DMS53 treated with DMSO at 0.1 percent for 48 hours (cell line): Measurements from ENCODE around the gene NCAPG.

ENCODE experiments used
- DNase-seq: peaks from one replicate; lab custom pipeline; 2025; ENCODE audit not compliant: unreplicated experiment; lab: John Stamatoyannopoulos, UW

The NCAPG gene

GRCh38 chr4:17810260-17811077 is at the start of gene NCAPG, which contains the start of gene DCAF16:
Gene NCAPG (plus strand): TSS chr4:17810979. CDS start chr4:17811078, 99 bp downstream.
Gene DCAF16 (minus strand): TSS chr4:17810757. CDS start chr4:17804141, 6,616 bp downstream.
- DNase-seq = peak; percentile 99

- DNase-seq = no peak
Observed at GRCh38 chr4:17761062-17761461, 49.7 kb upstream of the NCAPG start.

- DNase-seq = peak; percentile 8
Observed at GRCh38 chr4:17762726-17763125, 48.1 kb upstream of the NCAPG start.

- no peak for DNase-seq
Observed at GRCh38 chr4:17763416-17763815, 47.4 kb upstream of the NCAPG start.

- no peak for DNase-seq
Observed at GRCh38 chr4:17763931-17764330, 46.8 kb upstream of the NCAPG start.

- DNase-seq = no peak
Observed at GRCh38 chr4:17765514-17766286, 45.1 kb upstream of the NCAPG start.

GRCh38 chr4:17766826-17767458 is 43.8 kb upstream of the NCAPG start:
- no peak for DNase-seq

GRCh38 chr4:17769406-17770174 is 41.2 kb upstream of the NCAPG start:
- no peak for DNase-seq

GRCh38 chr4:17770845-17771244 is 39.9 kb upstream of the NCAPG start:
- no peak for DNase-seq

- peak; percentile 63 for DNase-seq
Observed at GRCh38 chr4:17771284-17771908, 39.4 kb upstream of the NCAPG start.

- no peak for DNase-seq
Observed at GRCh38 chr4:17773135-17773698, 37.6 kb upstream of the NCAPG start.

- DNase-seq = no peak
Observed at GRCh38 chr4:17778431-17778830, 32.3 kb upstream of the NCAPG start.

GRCh38 chr4:17780501-17781299 is 30.1 kb upstream of the NCAPG start:
- DNase-seq = peak; percentile 87

GRCh38 chr4:17781300-17782287 is 29.2 kb upstream of the NCAPG start, which contains the start of gene FAM184B:
Gene FAM184B (minus strand): TSS chr4:17781621. CDS start chr4:17781299, 322 bp downstream.
- peak; percentile 28 for DNase-seq

GRCh38 chr4:17785858-17786257 is 24.9 kb upstream of the NCAPG start:
- DNase-seq = peak; percentile 52

GRCh38 chr4:17786567-17786966 is 24.2 kb upstream of the NCAPG start:
- no peak for DNase-seq

- DNase-seq = no peak
Observed at GRCh38 chr4:17787315-17787714, 23.5 kb upstream of the NCAPG start.

- DNase-seq = no peak
Observed at GRCh38 chr4:17788956-17789355, 21.8 kb upstream of the NCAPG start.
